H1 (cell line): ENCODE data around the gene TMEM131L.

Experiments used
- CTCF ChIP-seq, 3 experiments: IDR thresholded peaks; 1 replicate in 2 of 3; 2 replicates in 1 of 3; pipeline versions ENCODE4 v1.5.1 to v1.6.1; 2011; ENCODE audit warnings: low read length in 3 of 3, mild to moderate bottlenecking in 3 of 3, inconsistent platforms in 2 of 3, low read depth in 1 of 3, moderate library complexity in 1 of 3; ENCODE audit not compliant: insufficient read depth in 1 of 3; ENCODE audit errors: control extremely low read depth in 1 of 3
- MAFK ChIP-seq: IDR thresholded peaks from 2 replicates; pipeline ENCODE4 v1.6.1; 2012; ENCODE audit warnings: low read depth, mild to moderate bottlenecking, improper control_type of control experiment, low read length
- POLR2A ChIP-seq, 2 experiments: IDR thresholded peaks; 1 replicate in 1 of 2; 2 replicates in 1 of 2; pipeline ENCODE4 v1.6.1; 2011; ENCODE audit warnings: low read depth in 2 of 2, low read length in 2 of 2, mild to moderate bottlenecking in 2 of 2; ENCODE audit errors: control extremely low read depth in 1 of 2
- RAD21 ChIP-seq, 2 experiments: IDR thresholded peaks in 1 of 2; conservative IDR thresholded peaks in 1 of 2; 2 replicates each; pipeline ENCODE4 v1.6.1; 2011; ENCODE audit warnings: low read depth in 2 of 2, low read length in 2 of 2, improper control_type of control experiment in 1 of 2, inconsistent platforms in 1 of 2, mild to moderate bottlenecking in 1 of 2, moderate library complexity in 1 of 2
- RFX5 ChIP-seq: IDR thresholded peaks from 2 replicates; pipeline ENCODE4 v1.6.1; 2011; ENCODE audit warnings: low read depth, low read length, improper control_type of control experiment, borderline replicate concordance
- RNF2 ChIP-seq: fragments of 200-900, 300-1000 bp; sonication (generic); IDR thresholded peaks from 2 replicates; pipeline ENCODE4 v1.7.1; 2016; ENCODE audit warnings: borderline replicate concordance, low read depth, mild to moderate bottlenecking, antibody characterized with exemption, low read length; ENCODE audit not compliant: poor library complexity, severe bottlenecking; ENCODE audit errors: missing control alignments
- SAP30 ChIP-seq: fragments of 300-600 bp; sonication (generic); IDR thresholded peaks from 2 replicates; pipeline ENCODE4 v1.7.1; 2012; ENCODE audit warnings: low read length, moderate library complexity, mild to moderate bottlenecking, inconsistent platforms; ENCODE audit not compliant: insufficient read depth, insufficient replicate concordance
- SIX5 ChIP-seq: IDR thresholded peaks from 2 replicates; pipeline ENCODE4 v1.6.1; 2011; ENCODE audit warnings: mild to moderate bottlenecking, low read depth, low read length
- SP1 ChIP-seq: IDR thresholded peaks from 2 replicates; pipeline ENCODE4 v1.6.1; 2011; ENCODE audit warnings: low read depth, low read length
- TCF12 ChIP-seq: IDR thresholded peaks from 2 replicates; pipeline ENCODE4 v1.6.1; 2011; ENCODE audit warnings: low read depth, mild to moderate bottlenecking, low read length

DNA sequence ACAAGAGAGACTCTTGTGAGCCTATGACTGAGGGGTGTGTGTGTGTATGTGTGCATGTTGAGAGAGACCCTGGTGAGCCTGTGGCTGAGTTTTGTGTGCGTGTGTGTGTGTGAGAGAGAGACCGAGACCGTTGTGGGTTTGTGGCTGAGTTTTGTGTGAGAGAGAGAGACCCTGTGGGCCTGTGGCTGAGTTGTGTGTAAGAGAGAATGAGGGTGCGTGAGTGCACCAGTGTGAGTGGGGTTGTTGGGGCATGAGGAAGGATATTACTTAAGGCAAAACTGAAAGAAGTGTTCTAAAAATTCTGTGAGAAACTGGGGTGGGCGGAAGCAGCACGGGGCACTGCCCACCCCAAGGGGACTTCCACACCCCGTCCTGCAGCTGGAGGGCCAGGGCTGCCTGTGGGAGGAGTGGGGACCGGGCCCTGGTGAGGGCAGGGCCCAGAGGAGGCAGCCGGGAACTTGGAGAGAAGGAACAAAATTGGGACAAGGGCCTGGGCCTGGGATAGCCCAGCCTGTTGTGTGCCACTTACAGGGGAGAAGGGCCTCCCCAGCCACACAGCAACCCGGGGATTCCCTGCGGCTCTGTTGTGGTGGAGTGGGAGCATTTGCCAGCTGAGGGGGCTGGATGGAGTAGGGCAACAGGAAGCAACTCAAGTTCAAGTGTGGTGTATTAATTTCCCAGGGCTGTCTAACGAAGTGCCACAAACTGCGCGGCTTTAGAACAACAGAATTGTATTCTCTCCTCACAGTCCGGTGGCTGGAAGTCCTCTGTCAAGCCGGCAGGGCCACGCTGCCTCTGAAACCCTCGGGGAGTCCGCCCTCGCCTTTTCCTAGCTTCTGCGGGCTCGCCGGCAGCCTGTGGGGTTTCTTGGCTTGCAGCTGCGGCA, 22.1 kb downstream of the TMEM131L start:
- TF ChIP-seq SP1 (no peak), CTCF (IDR thresholded peaks at IDR 0.05; ENCODE audit: control extremely low read depth in 1 of 3, insufficient read depth in 1 of 3, low read depth in 1 of 3, low read length in 3 of 3) (no peak), POLR2A (IDR thresholded peaks at IDR 0.05; ENCODE audit: control extremely low read depth in 1 of 2, low read depth in 2 of 2, low read length in 2 of 2) (no peak), RAD21 (IDR thresholded peaks at IDR 0.05 in 1 of 2, conservative IDR thresholded peaks at IDR 0.05 in 1 of 2; ENCODE audit: low read depth in 2 of 2, low read length in 2 of 2) (no peak), RFX5 (no peak), MAFK (no peak), SIX5 (no peak), RNF2 (no peak), SAP30 (no peak), TCF12 (no peak)
